NCI-H510A (cell line): ENCODE data around the gene TCTA.
"Not testable (repeated sequence)": the region's sequence is repeated elsewhere in the genome, so short reads cannot be mapped to it uniquely, and the experiment has no call there.

Experiments used
- DNase-seq: peaks from one replicate; lab custom pipeline; 2025; lab: John Stamatoyannopoulos, UW

The TCTA gene, protein sequence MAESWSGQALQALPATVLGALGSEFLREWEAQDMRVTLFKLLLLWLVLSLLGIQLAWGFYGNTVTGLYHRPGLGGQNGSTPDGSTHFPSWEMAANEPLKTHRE

DNA sequence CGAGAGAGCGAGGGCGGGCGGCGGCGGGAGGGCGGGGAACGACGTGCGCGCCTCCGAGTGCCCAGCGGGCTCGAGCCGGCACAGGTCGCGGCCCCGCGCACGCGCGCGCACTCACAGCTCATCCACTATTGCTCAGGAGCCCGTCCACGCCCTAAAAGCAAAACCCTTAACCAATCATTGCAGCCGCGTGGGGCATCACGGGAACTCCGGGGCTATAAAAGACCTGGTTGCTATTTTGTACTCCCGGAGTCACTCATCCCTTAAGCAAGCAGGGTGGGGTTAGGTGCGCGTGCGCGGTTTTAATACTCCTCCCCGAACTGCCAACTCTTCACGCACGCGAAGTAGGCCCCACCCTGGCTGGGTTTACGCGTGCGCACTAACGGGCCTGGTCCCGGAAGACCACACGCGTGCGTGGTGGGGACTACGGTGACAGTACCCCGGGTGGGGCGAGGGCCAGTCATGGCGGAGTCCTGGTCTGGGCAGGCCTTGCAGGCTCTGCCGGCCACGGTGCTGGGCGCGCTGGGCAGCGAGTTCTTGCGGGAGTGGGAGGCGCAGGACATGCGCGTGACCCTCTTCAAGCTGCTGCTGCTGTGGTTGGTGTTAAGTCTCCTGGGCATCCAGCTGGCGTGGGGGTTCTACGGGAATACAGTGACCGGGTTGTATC lies at the start of gene TCTA, which contains the start of gene RHOA:
Gene TCTA (plus strand): TSS at position 456 of the 664 bp plus-strand sequence. CDS start 4 bp downstream, at position 460.
Gene RHOA (minus strand): TSS at position 9 of the 664 bp plus-strand sequence. CDS start 36,387 bp downstream, outside the sequence.
- peak; percentile 94 for DNase-seq

DNA sequence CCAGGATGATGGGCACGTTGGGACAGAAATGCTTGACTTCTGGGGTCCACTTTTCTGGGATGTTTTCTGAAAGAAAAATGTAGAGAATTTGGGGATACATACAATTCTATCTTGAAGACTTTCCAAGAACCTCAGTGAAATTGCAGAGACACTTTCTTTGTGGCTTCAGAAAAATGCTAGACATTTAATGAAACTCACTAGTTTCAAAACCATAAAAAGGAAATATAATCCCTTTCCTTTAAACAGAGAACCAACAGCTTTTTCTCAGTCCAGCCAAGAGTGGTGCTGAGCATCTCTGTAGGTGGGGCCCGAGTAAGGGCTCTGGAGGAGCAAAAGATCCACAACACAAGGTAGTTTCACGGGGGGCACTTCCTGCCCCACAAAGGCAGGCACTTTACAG lies 49.7 kb upstream of the TCTA start:
- no peak for DNase-seq

DNA sequence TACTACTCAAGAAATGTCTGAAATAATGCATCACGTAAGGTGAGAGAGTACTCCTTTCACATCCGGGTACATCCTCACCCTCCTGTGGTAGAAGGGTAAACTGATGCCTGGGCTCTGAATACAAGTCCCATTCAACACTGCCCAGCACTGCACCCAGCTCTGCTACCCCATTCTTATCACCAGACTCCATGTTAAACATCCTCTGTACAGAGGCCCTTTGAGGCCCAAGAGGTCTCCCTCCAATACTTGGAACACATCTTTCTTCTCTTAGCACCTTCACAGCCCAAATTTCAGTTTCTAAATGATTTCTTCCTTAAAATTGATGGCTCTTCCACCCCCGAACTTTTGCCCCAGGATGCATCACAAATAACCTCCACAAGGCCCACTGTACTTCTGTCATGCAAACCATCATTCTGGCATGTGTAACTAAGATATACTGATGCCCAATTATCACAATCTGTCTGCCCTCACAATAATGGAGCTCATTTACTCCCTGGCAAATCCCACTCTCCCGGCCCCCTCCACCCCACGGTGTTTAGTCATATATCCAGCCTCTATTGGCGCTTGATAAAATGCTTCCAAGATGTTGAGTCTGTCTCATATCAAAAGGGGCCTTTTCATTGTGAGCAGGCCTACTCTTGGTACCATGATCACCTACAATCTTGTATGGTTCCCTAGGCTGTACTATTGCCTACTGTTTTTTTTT lies 41.5 kb upstream of the TCTA start:
- no peak for DNase-seq

DNA sequence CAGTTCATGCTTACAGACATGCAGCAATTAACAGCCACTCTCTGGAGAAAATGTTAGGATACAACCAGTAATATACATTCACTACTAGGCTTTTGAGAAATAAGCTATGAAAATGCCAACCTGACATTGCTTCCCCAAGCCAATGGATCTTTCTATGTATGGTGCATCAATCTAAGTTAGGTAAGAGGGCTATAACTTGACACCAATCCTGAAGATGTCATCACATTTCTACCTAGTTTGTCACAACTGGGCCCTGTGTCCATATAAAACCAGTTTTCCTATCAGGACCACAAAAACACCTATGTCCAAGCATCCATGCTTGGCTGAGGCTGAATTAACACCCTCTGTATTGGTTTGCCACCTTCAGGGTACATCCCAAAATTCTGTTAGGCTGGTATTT lies 40.3 kb upstream of the TCTA start:
- no peak for DNase-seq

DNA sequence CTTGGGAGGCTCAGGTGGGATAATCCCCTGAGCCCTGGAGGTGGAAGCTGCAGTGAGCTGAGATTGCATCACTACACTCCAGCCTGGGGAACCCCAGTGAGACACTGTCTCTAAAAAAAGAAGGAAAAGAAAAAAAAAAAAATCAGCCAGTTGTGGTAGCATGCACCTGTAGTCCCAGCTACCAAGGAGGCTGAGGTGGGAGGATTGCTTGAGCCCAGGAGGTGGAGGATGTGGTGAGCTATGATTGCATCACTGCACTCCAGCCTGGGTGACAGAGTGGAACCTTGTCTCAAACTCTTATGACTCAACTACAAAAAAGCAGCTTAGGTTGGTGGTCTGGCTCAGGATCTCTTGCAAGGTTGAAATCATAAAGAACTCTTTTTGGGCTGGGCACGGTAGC lies 34.7 kb upstream of the TCTA start:
- DNase-seq = no peak

DNA sequence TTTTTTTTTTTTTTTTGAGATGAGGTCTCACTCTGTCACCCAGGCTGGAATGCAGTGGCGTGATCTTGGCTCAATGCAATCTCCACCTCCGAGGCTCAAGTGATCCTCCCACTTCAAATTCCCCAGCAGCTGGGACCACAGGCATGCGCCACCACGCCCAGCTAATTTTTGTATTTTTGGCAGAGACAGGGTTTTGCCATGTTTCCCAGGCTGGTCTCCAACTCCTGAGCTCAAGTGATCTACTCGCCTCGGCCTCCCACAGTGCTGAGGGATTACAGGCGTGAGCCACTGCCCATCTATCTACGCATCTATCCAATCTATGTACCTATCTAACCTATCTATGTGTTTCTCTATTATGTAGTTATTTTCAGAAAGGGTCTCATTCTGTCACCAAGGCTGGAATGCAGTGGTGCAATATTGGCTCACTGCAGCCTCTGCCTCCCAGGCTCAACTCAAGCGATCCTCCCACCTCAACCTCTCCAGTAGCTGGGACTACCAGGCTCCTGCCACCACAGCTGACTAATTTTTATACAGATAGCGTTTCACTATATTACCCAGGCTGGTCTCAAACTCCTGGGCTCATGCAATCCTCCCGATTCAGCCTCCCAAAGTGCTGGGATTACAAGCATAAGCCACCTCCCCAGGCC lies 33.9 kb upstream of the TCTA start:
- no peak for DNase-seq

DNA sequence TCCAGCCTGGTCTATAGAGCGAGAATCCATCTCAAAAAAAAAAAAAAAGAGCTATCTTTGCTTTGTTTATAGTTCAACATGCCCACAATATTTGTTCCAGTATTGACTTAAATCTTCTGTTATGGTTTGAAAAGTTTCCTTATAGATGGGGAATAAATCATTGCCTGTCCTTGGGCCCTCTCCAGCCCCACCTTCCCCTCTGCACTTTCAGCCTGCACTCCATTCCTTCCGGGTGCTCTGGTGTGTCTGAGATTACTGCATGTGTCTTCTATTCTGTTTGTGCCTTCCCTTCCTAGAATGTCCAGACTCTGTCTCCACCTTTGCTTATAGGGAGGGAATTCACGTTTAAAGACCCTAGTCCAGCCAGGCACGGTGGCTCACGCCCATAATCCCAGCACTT lies 28.8 kb upstream of the TCTA start:
- DNase-seq = no peak

DNA sequence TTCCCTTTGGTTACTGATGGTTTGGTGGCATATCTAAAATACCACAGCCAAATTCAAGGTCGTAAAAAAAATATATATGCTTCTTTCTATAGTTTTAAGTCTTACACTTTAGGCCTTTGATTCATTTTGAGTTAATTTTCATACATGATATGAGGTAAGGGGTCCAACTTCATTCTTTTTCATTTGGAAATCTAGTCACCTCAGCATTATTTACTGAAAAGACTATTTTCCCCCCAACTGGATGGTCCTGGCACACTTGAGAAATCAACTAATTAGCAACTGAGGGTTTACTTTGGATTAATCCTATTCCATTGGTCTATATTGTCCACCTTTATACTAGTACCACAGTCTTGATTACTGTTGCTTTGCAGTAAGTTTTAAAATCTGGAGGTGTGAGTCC lies 26.6 kb upstream of the TCTA start:
- DNase-seq = no peak

DNA sequence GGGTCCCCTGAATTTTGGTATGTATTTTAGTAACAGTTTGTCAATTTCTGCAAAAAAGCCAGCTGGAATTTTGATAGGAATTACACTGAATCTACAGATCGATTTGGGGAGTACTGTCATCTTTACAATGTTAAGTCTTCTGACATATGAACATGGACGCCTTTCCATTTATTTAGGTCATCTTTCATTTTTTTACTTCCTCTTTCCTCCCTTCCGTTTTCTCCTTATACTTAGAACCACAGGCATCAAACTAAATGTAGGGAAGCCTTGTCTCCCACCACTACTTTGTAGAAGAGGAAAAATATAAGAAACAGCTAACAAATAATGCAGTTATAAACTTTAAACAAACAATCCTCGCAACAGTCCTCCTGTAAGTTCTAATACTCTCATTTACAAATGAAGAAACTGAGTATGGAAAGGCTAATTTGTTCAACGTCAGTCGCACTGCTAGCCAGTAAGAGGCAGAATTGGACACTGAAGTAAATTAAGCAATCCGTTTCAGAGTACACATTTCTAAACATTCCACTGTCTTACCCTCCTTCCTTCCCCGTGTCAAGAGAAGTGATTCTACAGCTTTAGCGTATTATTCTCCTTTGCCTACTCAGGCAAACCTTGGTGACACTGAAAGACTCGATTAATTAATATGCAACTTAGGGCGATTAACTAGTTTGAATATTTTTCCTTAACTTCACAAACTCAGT lies 26.0 kb upstream of the TCTA start:
- no peak for DNase-seq

DNA sequence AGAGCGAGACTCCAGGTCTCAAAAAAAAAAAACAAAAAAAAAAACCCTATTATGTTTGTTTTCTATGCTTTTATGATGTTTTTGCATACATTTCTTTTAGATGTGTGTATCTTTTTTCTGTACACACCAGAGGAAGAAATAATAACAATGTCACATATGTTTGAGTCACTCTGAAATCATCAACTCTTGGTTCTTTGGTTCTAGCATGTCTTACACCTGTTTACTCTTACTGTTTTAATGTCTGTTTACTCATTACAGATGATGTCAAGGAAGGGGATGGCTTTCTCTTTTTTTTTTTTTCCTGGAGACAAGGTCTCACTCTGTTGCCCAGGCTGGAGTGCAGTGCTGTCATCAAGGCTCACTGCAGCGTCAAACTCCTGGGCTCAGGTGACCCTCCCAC lies 24.5 kb upstream of the TCTA start:
- DNase-seq = no peak

DNA sequence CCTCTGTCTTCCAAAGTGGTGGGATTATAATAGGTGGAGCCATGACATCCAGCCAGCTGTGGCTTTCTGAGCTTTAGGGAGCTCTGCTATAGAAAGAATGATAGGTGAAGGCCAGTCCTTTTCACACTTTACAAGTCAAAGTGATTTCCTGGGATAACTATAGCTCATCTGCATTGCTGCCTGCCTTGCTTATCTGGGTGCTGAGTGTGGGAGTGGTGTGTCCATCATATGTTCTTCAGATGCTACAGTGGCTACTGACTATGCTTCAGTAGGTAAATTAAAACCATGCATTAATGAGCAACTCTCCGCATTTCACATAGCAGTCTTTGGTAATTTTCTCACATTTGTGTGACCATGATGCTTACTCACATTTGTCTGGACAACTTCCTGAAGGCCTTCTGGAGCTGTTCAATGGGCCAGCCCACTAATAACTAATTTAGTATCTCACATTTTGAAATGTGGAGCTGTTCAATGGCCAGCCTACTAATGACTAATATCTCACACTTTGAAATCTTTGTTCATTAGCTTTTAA lies 23.9 kb upstream of the TCTA start:
- DNase-seq = no peak

DNA sequence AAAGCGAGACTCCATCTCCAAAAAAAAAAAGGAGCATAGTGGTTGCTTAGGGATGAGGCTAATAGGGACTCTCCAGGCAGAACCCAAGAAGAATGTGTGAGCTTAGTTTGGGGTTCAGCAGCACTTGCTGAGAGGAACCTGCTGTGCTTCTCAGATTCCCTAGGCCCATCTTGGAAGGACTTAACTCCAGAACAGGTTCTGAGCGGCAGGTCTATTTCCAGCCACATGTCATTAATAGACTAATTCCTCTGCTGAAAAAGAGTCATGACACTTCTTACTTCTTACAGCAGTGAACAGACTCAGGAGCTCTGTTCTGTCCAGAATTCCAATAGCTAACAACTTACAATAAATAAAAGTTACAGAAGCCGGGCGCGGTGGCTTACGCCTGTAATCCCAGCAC lies 22.9 kb upstream of the TCTA start:
- no peak for DNase-seq

DNA sequence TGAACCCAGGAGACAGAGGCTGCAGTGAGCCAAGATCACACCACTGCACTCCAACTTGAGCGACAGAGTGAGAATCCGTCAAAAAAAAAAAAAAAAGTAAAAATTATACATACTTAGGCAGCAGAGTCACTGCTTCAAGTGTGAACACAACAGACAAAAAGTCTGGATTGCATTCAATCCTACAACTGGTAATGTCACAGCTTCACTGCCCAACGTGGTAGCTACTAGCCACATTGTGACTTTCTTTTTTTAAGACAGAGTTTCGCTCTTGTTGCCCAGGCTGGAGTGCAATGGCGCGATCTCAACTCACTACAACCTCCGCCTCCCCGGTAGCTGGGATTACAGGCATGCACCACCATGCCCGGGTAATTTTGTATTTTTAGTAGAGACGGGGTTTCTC lies 20.9 kb upstream of the TCTA start:
- DNase-seq = not testable (repeated sequence)

DNA sequence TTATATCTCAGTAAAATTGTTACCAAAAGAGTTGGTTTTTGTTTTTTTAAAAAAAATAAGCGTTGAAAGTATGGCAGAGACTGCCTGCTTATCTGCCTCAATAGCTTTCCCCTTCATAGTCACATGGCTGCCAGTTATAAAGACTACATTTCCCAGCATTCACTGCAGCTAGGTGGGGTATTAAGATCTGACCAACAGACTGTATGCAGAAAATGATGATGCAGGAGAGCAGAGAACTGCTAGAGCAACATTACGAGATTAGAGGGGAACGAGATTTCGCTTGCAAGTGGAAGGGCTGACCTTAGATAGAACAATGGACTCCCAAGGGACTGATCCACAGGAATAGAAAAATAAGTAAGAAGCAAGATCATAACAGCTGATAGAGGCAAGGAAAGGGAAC lies 14.8 kb upstream of the TCTA start:
- no peak for DNase-seq

DNA sequence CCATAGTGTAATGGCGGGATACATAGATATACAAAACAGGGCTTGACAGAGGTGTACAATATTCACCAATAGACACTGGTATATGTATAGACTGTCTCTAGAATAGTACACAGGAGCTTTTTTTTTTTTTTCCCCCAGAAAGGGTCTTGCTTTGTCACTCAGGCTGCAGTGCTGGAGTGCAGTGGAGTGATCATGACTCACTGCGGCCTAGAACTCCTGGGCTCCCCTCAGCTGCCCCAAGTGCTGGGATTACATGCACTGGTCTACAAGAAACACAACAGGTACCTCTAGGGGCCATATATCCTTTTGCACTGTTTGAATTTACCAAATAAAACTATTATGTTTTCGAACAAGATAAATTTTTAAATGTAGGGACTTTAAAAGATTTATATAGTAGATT lies 12.8 kb upstream of the TCTA start:
- no peak for DNase-seq

DNA sequence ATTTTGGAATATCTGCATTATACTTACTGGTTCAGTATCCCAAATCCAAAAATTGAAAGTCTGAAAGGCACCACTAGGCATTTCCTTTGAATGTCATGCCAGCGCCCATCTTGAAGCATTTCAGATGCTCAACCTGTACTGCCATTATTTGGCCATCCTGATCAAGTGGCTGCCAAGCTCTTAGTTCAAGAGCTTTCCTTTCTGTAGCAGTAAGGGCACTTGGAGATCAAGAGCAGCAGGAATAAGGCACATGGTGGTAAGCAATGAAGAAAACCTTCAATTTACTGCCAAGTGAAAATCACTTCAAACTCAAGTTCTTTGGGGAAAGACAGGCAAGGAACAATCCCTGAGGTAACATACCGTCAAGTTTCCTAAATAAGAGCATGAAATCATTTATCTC lies 10.5 kb upstream of the TCTA start:
- no peak for DNase-seq

DNA sequence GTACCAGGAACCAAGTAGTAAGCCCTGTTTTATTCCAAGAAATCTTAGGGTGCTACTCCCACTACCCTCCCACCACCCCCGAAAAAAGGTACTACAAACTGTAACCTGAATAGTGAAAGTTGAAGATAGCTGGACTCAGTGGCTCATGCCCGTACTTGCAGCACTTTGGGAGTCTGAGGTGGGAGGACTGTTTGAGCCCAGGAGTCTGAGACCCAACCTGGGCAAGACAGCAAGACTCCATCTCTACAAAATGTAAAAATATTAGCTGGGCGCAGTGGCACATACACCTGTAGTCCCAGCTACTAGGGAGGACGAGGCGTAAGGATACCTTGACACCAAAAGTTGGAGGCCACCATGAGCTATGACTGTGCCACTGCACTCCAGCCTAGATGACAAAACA lies 8.3 kb upstream of the TCTA start:
- no peak for DNase-seq

DNA sequence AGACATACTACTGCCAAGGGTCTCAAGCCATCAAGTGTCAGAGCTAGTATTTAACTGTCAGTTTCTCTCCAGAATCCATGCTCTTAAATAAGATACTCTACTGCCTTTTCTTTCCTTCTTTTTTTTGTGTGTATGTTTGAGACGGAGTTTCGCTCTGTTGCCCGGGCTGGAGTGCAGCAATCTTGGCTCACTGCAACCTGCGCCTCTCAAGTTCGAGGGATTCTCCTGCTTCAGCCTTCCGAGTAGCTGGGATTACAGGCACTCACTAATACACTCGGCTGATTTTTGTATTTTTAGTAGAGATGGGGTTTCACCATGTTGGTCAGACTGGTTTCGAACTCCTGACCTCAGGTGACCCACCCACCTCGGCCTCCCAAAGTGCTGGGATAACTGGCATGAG lies 6.7 kb upstream of the TCTA start:
- DNase-seq = not testable (repeated sequence)

DNA sequence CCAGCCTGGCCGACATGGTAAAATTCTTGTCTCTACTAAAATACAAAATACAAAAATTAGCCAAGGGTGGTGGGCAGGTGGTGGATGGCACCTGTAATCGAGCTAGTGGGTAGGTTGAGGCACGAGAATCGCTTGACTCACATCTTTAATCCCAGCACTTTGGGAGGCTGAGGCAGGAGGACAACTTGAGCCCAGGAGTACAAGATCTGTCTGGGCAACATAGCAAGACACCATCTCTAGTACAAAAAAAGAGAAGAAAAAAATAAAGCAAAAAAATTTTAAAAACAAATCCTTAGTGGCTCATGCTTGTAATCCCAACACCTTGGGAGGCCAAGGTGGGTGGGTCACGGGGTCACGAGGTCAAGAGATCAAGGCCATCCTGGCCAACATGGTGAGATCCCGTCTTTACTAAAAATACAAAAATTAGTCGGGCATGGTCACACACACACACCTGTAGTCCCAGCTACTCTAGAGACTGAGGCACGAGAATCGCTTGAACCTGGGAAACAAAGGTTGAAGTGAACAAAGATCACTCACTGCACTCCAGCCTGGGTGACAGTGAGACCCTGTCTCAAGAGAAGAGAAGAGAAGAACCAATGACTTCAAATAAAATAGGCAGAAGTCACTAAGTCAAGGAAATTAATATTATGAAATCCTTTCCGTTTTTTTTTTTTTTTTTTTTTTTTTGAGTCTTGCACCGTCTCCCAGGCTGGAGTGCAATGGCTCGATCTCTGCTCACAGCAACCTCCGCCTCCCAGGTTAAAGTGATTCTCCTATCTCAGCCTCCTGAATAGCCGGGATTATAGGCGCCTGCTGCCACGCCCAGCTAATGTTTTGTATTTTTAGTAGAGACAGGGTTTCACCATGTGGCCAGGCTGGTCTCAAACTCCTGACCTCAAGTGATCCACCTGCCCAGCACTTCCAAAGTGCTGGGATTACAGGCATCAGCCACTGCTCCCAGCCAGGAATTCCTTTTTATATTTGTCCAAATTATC lies 5.4 kb upstream of the TCTA start:
- no peak for DNase-seq

DNA sequence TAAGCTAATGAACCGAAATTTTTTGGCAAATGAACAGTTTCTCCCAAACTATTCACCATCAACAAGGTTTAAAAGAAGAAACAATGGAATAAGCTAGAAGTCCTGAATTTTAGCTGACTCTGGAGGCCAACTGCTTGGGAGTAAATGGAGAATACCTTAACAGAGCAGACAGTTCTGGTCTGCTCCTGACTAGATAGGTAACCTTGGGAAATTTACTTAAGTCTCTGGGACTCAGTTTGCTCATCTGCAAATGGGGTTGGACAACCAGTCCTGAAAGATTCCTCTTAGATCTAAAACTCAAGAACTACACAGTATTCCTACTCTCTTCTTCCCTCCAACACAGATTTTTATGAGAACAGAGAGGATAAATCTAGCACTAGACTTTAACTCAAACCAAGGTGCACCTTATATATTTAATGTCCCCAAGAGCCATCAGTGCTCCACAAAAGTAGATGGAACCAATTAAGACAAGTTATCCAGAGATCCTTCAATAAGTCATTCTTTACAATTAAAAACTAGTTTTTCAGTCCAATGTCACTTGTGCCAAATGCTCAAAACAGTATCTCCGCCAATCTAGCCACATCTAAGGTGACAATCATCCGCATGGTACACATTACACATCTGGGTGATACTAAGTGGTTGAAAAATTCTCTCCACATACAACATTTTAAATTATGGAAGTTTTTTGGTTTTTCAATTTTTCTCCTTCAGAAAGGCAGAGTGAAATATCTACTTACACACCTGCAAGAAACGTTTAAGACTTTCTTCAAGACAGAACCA lies 2.0 kb upstream of the TCTA start:
- DNase-seq = no peak
